Parathyroid adenoma (tissue), 2 donors: Measurements from ENCODE around the gene ORM1.

Experiments used
- H2AFZ ChIP-seq: fragments of 300-600 bp; sonication (generic); one replicate; pipeline ENCODE4 v1.7.0; 2017; ENCODE audit warnings: antibody characterized with exemption, mild to moderate bottlenecking
- H3K27ac ChIP-seq: fragments of 300-600 bp; sonication (generic); one replicate; pipeline ENCODE4 v1.7.0; 2017
- H3K27me3 ChIP-seq: fragments of 300-600 bp; sonication (generic); one replicate; pipeline ENCODE4 v1.7.0; 2017; ENCODE audit warnings: low read length; ENCODE audit not compliant: control insufficient read depth, insufficient read depth
- H3K36me3 ChIP-seq: fragments of 300-600 bp; sonication (generic); one replicate; pipeline ENCODE4 v1.7.0; 2017; ENCODE audit warnings: low read length; ENCODE audit not compliant: control insufficient read depth, insufficient read depth
- H3K4me1 ChIP-seq: fragments of 300-600 bp; sonication (generic); one replicate; pipeline ENCODE4 v1.7.0; 2017; ENCODE audit warnings: control low read depth
- H3K4me2 ChIP-seq: fragments of 300-600 bp; sonication (generic); one replicate; pipeline ENCODE4 v1.7.0; 2017; ENCODE audit warnings: low read length
- H3K4me3 ChIP-seq: fragments of 300-600 bp; sonication (generic); one replicate; pipeline ENCODE4 v1.7.0; 2017; ENCODE audit warnings: low read depth, low read length
- H3K79me2 ChIP-seq: fragments of 300-600 bp; sonication (generic); one replicate; pipeline ENCODE4 v1.7.0; 2017; ENCODE audit warnings: control low read depth
- H3K9ac ChIP-seq: fragments of 300-600 bp; sonication (generic); one replicate; pipeline ENCODE4 v1.7.0; 2017; ENCODE audit warnings: mild to moderate bottlenecking
- H3K9me3 ChIP-seq: fragments of 300-600 bp; sonication (generic); one replicate; pipeline ENCODE4 v1.7.0; 2017; ENCODE audit warnings: low read length; ENCODE audit not compliant: control insufficient read depth
- CTCF ChIP-seq: fragments of 300-600 bp; sonication (generic); IDR thresholded peaks from one replicate; pipeline ENCODE4 v1.7.0; 2017; ENCODE audit warnings: antibody characterized with exemption, mild to moderate bottlenecking
- donor health status: primary hyperparathyroidism.

The ORM1 gene

GRCh38 chr9:114301798-114302565 lies 20.9 kb upstream of the ORM1 start:
- no peak overlapping the region for H3K4me3 ChIP-seq
- H3K36me3 ChIP-seq: no peaks in the 10 kb centered on the region
- H3K4me2 ChIP-seq: no peak overlapping the region
- H3K27ac ChIP-seq: no peak overlapping the region
- no peaks in the 10 kb centered on the region for H3K79me2 ChIP-seq
- H3K9ac ChIP-seq: no peak overlapping the region
- no peak for TF ChIP-seq CTCF
- no peaks in the 10 kb centered on the region for H3K27me3 ChIP-seq
- no peaks in the 10 kb centered on the region for H3K4me1 ChIP-seq
- no peak overlapping the region for H2AFZ ChIP-seq
- H3K9me3 ChIP-seq: no peaks in the 10 kb centered on the region

- Histone ChIP-seq H2AFZ (no peak overlapping the region), H3K9ac (no peak overlapping the region), H3K36me3 (no peaks in the 10 kb centered on the region), H3K27ac (no peak overlapping the region), H3K27me3 (no peaks in the 10 kb centered on the region), H3K4me1 (no peaks in the 10 kb centered on the region), H3K4me2 (no peak overlapping the region), H3K9me3 (no peaks in the 10 kb centered on the region), H3K79me2 (no peaks in the 10 kb centered on the region), H3K4me3 (no peak overlapping the region)
- TF ChIP-seq CTCF: no peak
Observed at GRCh38 chr9:114302727-114303126, 20.2 kb upstream of the ORM1 start.

GRCh38 chr9:114303571-114303970 lies 19.3 kb upstream of the ORM1 start:
- H3K27me3 ChIP-seq: no peaks in the 10 kb centered on the region
- no peak overlapping the region for H2AFZ ChIP-seq
- H3K9me3 ChIP-seq: no peaks in the 10 kb centered on the region
- H3K4me1 ChIP-seq: no peaks in the 10 kb centered on the region
- no peaks in the 10 kb centered on the region for H3K79me2 ChIP-seq
- no peak for TF ChIP-seq CTCF
- H3K4me3 ChIP-seq: no peak overlapping the region
- no peaks in the 10 kb centered on the region for H3K36me3 ChIP-seq
- H3K9ac ChIP-seq: no peak overlapping the region
- no peak overlapping the region for H3K4me2 ChIP-seq
- no peak overlapping the region for H3K27ac ChIP-seq

GRCh38 chr9:114303977-114304376 lies 18.9 kb upstream of the ORM1 start:
- H3K9me3 ChIP-seq: no peaks in the 10 kb centered on the region
- H3K27ac ChIP-seq: no peak overlapping the region

More at GRCh38 chr9:114303977-114304376, 18.9 kb upstream of the ORM1 start:
- no peak for TF ChIP-seq CTCF
- H3K79me2 ChIP-seq: no peaks in the 10 kb centered on the region
- H3K27me3 ChIP-seq: no peaks in the 10 kb centered on the region
- H3K9ac ChIP-seq: no peak overlapping the region
- no peaks in the 10 kb centered on the region for H3K4me1 ChIP-seq
- H3K4me3 ChIP-seq: no peak overlapping the region
- no peak overlapping the region for H3K4me2 ChIP-seq
- no peak overlapping the region for H2AFZ ChIP-seq
- H3K36me3 ChIP-seq: no peaks in the 10 kb centered on the region
